ENCODE results near the gene GPR156. TPM values are rescaled to one million over a fixed set of nuclear protein-coding genes. Genes with fewer than 3 reads are reported as not detected.
"Not testable (repeated sequence)": the region's sequence is repeated elsewhere in the genome, so short reads cannot be mapped to it uniquely, and the experiment has no call there.

Gene GPR156
- total RNA-seq, 2 donors from 2014 or later, result 0.46 to 3.0 TPM

DNA sequence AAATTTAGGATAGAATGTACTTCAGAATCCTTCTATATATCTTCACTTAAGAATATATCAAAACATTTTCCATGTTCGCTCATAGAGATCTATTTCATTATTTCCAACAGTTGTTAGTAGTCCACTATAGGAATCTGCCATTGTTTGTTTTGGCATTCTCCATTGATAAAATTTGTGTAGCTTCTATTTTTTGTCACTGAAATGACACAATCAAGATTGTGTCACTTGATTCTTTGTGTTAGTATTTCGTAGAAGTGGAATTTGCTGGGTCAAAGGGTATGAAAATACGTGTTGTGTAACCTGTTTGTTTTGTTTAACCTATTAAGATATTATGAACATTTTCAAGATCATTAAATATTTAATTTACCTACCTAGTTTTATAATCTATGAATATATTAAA lies 15.9 kb upstream of the GPR156 start:
- intact Hi-C loops (cut with DNase I), result no loop called here
- Histone ChIP-seq H3K27me3 (replicated peaks; ENCODE audit: insufficient read depth) (no peaks in the 10 kb centered on the region), H3K4me3 (no peak overlapping the region), H3K9me3 (no peaks in the 10 kb centered on the region), H3K27ac (no peak overlapping the region), H3K4me1 (replicated peaks) (no peaks in the 10 kb centered on the region), H3K36me3 (no peaks in the 10 kb centered on the region)
- WGBS, result 90% methylated on average over 3 of the region's 3 CpGs
- TF ChIP-seq, protein P1, sequence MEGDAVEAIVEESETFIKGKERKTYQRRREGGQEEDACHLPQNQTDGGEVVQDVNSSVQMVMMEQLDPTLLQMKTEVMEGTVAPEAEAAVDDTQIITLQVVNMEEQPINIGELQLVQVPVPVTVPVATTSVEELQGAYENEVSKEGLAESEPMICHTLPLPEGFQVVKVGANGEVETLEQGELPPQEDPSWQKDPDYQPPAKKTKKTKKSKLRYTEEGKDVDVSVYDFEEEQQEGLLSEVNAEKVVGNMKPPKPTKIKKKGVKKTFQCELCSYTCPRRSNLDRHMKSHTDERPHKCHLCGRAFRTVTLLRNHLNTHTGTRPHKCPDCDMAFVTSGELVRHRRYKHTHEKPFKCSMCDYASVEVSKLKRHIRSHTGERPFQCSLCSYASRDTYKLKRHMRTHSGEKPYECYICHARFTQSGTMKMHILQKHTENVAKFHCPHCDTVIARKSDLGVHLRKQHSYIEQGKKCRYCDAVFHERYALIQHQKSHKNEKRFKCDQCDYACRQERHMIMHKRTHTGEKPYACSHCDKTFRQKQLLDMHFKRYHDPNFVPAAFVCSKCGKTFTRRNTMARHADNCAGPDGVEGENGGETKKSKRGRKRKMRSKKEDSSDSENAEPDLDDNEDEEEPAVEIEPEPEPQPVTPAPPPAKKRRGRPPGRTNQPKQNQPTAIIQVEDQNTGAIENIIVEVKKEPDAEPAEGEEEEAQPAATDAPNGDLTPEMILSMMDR (IDR thresholded peaks at IDR 0.05), result no peak
- TF ChIP-seq POLR2AphosphoS5 (IDR thresholded peaks at IDR 0.05), result no peak
- TF ChIP-seq POLR2A (IDR thresholded peaks at IDR 0.05), result no peak
- DNase-seq (ENCODE audit: low spot score), result no peak

DNA sequence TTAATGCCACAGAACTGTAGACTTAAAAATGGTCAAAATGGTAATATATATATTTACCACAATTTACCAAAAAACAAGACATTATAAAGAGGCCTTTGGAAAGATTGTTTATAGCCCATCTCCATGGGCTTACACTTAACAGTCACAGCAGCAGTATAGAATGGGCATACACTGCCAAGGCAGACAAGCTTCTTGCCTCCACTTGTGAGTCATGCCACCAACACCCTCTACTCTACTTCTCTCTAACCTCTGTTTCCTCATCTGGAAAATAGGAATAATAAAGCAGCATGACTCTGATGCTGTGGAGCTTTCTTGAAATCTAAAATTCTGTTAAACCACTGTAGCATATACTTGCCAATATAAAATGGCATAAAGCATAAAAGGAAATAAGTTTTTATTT lies 14.4 kb upstream of the GPR156 start:
- no peak overlapping the region for H3K27ac ChIP-seq
- no peaks in the 10 kb centered on the region for H3K4me1 ChIP-seq (replicated peaks)
- TF ChIP-seq POLR2A (IDR thresholded peaks at IDR 0.05), result no peak
- TF ChIP-seq, protein P1 (IDR thresholded peaks at IDR 0.05), result no peak
- TF ChIP-seq POLR2AphosphoS5 (IDR thresholded peaks at IDR 0.05), result no peak
- no peaks in the 10 kb centered on the region for H3K36me3 ChIP-seq
- intact Hi-C loops (cut with DNase I), result no loop called here
- no peaks in the 10 kb centered on the region for H3K9me3 ChIP-seq
- DNase-seq (ENCODE audit: low spot score), result no peak
- no peaks in the 10 kb centered on the region for H3K27me3 ChIP-seq (replicated peaks; ENCODE audit: insufficient read depth)
- no peak overlapping the region for H3K4me3 ChIP-seq

DNA sequence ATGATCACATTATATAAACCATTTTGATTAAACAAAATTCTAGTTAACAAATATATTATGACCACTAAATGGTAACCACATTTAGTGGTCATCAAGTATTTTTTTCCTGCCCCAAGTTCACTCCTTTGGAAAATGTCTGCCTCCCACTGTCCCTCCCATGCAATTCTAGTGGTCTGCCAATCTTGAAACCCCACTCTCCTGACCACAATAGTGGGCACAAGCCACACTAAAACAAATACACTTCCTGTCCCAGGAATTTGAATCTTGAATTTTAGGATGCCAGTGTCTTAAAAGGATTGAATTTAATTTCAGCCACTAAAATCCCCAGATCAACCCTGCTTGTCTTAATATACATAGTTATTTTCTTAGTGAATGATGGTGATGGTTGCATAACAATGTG lies 14.0 kb upstream of the GPR156 start:
- intact Hi-C loops (cut with DNase I), result no loop called here
- Histone ChIP-seq H3K9me3 (no peaks in the 10 kb centered on the region), H3K27me3 (replicated peaks; ENCODE audit: insufficient read depth) (no peaks in the 10 kb centered on the region), H3K27ac (no peak overlapping the region), H3K4me1 (replicated peaks) (no peaks in the 10 kb centered on the region), H3K4me3 (no peak overlapping the region), H3K36me3 (no peaks in the 10 kb centered on the region)
- TF ChIP-seq, protein P1 (IDR thresholded peaks at IDR 0.05), result no peak
- TF ChIP-seq POLR2A (IDR thresholded peaks at IDR 0.05) (no peak), POLR2AphosphoS5 (IDR thresholded peaks at IDR 0.05) (no peak)
- DNase-seq (ENCODE audit: low spot score), result no peak

- intact Hi-C loops (cut with DNase I), result not testable (repeated sequence)
Measured at GRCh38 chr3:120291552-120291951, 6.5 kb upstream of the GPR156 start.

GRCh38 chr3:120289636-120290035 lies 4.6 kb upstream of the GPR156 start:
- H3K27ac ChIP-seq, result no peak overlapping the region
- no peaks in the 10 kb centered on the region for H3K27me3 ChIP-seq (replicated peaks; ENCODE audit: insufficient read depth)
- DNase-seq (ENCODE audit: low spot score), result no peak
- WGBS, result 93% methylated on average over 7 of the region's 16 CpGs
- H3K4me1 ChIP-seq (replicated peaks), result no peaks in the 10 kb centered on the region
- no peaks in the 10 kb centered on the region for H3K36me3 ChIP-seq
- no peaks in the 10 kb centered on the region for H3K9me3 ChIP-seq
- intact Hi-C loops (cut with DNase I), result no loop called here
- no peak overlapping the region for H3K4me3 ChIP-seq
- TF ChIP-seq POLR2A (IDR thresholded peaks at IDR 0.05) (no peak), POLR2AphosphoS5 (IDR thresholded peaks at IDR 0.05) (no peak)
- TF ChIP-seq, protein P1 (IDR thresholded peaks at IDR 0.05), result no peak

More at GRCh38 chr3:120291552-120291951, 6.5 kb upstream of the GPR156 start:
- DNase-seq (ENCODE audit: low spot score); H3K27me3 ChIP-seq (replicated peaks; ENCODE audit: insufficient read depth); H3K4me3 ChIP-seq; H3K36me3 ChIP-seq; H3K4me1 ChIP-seq (replicated peaks); H3K27ac ChIP-seq; H3K9me3 ChIP-seq: not testable (repeated sequence)
- WGBS, result 70% methylated on average over 2 of the region's 2 CpGs
